GM12878 (cell line): ENCODE measurements around the gene TSEN54. TPM values are rescaled to one million over a fixed set of nuclear protein-coding genes. Genes with fewer than 3 reads are reported as not detected.

ENCODE experiments used
- ATAC-seq: fragments of 200-7000 bp; cut with Tn5 transposase; 3 replicates; pipeline ENCODE4 v1.9.1; 2020; ENCODE audit warnings: mild to moderate bottlenecking, moderate library complexity
- BruUV-seq: library from RNA; stranded (reverse); fragments of 400-500 nt; replicated peaks from 2 replicates; lab custom pipeline; 2021; lab: Mats Ljungman, UMichigan
- CTCF ChIA-PET: fragments of 300-600 bp; sonication (Branson Sonifier 250); formaldehyde crosslinking; extraction: SDS; loops from one replicate; lab custom pipeline; 2021; ENCODE audit warnings: inconsistent platforms; lab: Yijun Ruan, JAX
- POLR2A ChIA-PET: fragments of 350-600 bp; formaldehyde crosslinking; extraction: SDS; loops from one replicate; lab custom pipeline; 2021; ENCODE audit warnings: inconsistent platforms; lab: Charles Lee
- RAD21 ChIA-PET: fragments of 300-600 bp; sonication (Branson Sonifier 250); formaldehyde crosslinking; loops from one replicate; lab custom pipeline; 2023; ENCODE audit warnings: antibody characterized with exemption; ENCODE audit not compliant: unreplicated experiment; lab: Charles Lee
- SMC1A ChIA-PET: fragments of 300-600 bp; sonication (Branson Sonifier 250); formaldehyde crosslinking; loops from one replicate; lab custom pipeline; 2023; ENCODE audit not compliant: unreplicated experiment, uncharacterized antibody; lab: Charles Lee
- DNase-seq: peaks from one replicate; pipeline ENCODE4 v3.0.0-alpha.2; 2011; ENCODE audit warnings: low read depth, low spot score
- FAIRE-seq: peaks from 3 replicates; lab custom pipeline; 2011; peaks lifted over from hg19 to GRCh38; lab: Jason Lieb, UNC
- H2AFZ ChIP-seq: 2 replicates; pipeline ENCODE4 v1.6.0; 2011; ENCODE audit warnings: low read depth, low read length, control low read depth; ENCODE audit not compliant: control insufficient read depth
- H3K27ac ChIP-seq: 2 replicates; pipeline ENCODE4 v1.5.1; 2011; ENCODE audit warnings: control low read depth; ENCODE audit not compliant: control insufficient read depth, insufficient read depth
- H3K27me3 ChIP-seq, 2 experiments: replicated peaks in 1 of 2; 2 replicates each; pipeline versions ENCODE4 v1.6.0 to v1.6.1; 2011; ENCODE audit warnings: low read length in 1 of 2; ENCODE audit not compliant: control insufficient read depth in 2 of 2, insufficient read depth in 2 of 2
- H3K36me3 ChIP-seq, 2 experiments: 2 replicates each; pipeline ENCODE4 v1.5.1; 2011; ENCODE audit warnings: low read length in 1 of 2; ENCODE audit not compliant: control insufficient read depth in 2 of 2, insufficient read depth in 2 of 2
- H3K4me1 ChIP-seq: 2 replicates; pipeline ENCODE4 v1.6.1; 2011; ENCODE audit warnings: mild to moderate bottlenecking, low read length, moderate library complexity, mixed read lengths; ENCODE audit not compliant: control insufficient read depth, insufficient read depth
- H3K4me2 ChIP-seq: 2 replicates; pipeline ENCODE4 v1.6.0; 2011; ENCODE audit warnings: control low read depth; ENCODE audit not compliant: control insufficient read depth, insufficient read depth
- H3K4me3 ChIP-seq: fragments of 200-600 bp; sonication (generic); 2 replicates; pipeline ENCODE4 v1.5.1; 2016
- H3K79me2 ChIP-seq: 2 replicates; pipeline ENCODE4 v1.6.0; 2011; ENCODE audit warnings: low read length; ENCODE audit not compliant: control insufficient read depth, insufficient read depth
- H3K9ac ChIP-seq: 2 replicates; pipeline ENCODE4 v1.8.0; 2011; ENCODE audit warnings: low read length, control low read depth, mixed read lengths; ENCODE audit not compliant: control insufficient read depth, insufficient read depth
- H3K9me3 ChIP-seq: replicated peaks from 3 replicates; pipeline ENCODE4 v1.5.1; 2011; ENCODE audit warnings: mild to moderate bottlenecking, low read length; ENCODE audit not compliant: control insufficient read depth, insufficient read depth
- H4K20me1 ChIP-seq: 2 replicates; pipeline ENCODE4 v1.6.0; 2011; ENCODE audit not compliant: control insufficient read depth, insufficient read depth
- ETV6 ChIP-seq, 2 experiments: fragments of 450-650 bp in 1 of 2; IDR thresholded peaks in 1 of 2; conservative IDR thresholded peaks in 1 of 2; 2 replicates each; pipeline ENCODE4 v1.6.1; 2014; ENCODE audit warnings: antibody characterized with exemption in 1 of 2, borderline replicate concordance in 1 of 2, low read depth in 1 of 2, mild to moderate bottlenecking in 1 of 2, moderate library complexity in 1 of 2
- KAT2A ChIP-seq: conservative IDR thresholded peaks from 2 replicates; pipeline ENCODE4 v1.6.1; 2011; ENCODE audit warnings: low read depth, low read length; ENCODE audit not compliant: control insufficient read depth
- MYC ChIP-seq: IDR thresholded peaks from 2 replicates; pipeline ENCODE4 v1.6.1; 2011; ENCODE audit warnings: mild to moderate bottlenecking, low read length, moderate library complexity, inconsistent platforms; ENCODE audit not compliant: insufficient read depth, insufficient replicate concordance, insufficient read length, severe bottlenecking
- POU2F2 ChIP-seq: IDR thresholded peaks from 3 replicates; pipeline ENCODE4 v1.6.1; 2011; ENCODE audit warnings: low read depth, mild to moderate bottlenecking, low read length, borderline replicate concordance
- SIN3A ChIP-seq: IDR thresholded peaks from 2 replicates; pipeline ENCODE4 v1.6.1; 2012; ENCODE audit warnings: low read depth, low read length, improper control_type of control experiment
- TCF12 ChIP-seq: IDR thresholded peaks from 2 replicates; pipeline ENCODE4 v1.6.1; 2011; ENCODE audit warnings: low read depth, mild to moderate bottlenecking, low read length
- WGBS: methylation state at CpG from one replicate; pipeline ENCODE4 v1.1.6; 2016; ENCODE audit warnings: low lambda C conversion rate; ENCODE audit not compliant: insufficient replicate concordance, insufficient coverage; ENCODE audit errors: missing lambda C conversion rate; 5-methylcytosine and 5-hydroxymethylcytosine counted together
- in situ Hi-C: fragments of 300-500 bp; cut with MboI; formaldehyde crosslinking; loops from 9 replicates; pipeline ENCODE4 v1.14.3; 2018; ENCODE audit warnings: mixed read lengths
- intact Hi-C: fragments of 100-400 bp; cut with micrococcal nuclease; formaldehyde crosslinking; loops from one replicate; pipeline ENCODE4 v1.14.2; 2022; ENCODE audit not compliant: unreplicated experiment
- polyA plus RNA-seq, 11 experiments: library from polyadenylated mRNA; depleted of rRNA in 4 of 11; unstranded in 6 of 11; stranded (reverse) in 5 of 11; fragments of >200 nt; fragmentation: Nextera tagmentation in 4 of 11; fragmentation: Illumina TruSeq in 1 of 11; extraction: Ambion mirVana in 4 of 11; extraction: Trizol in 1 of 11; gene quantifications; 1 replicate in 1 of 11; 2 replicates in 10 of 11; pipeline versions ENCODE4 v1.2.1 to v1.2.3, GENCODE V29; 2011 to 2016; ENCODE audit warnings: inconsistent platforms in 2 of 11, missing spikeins in 2 of 11, low read depth in 1 of 11
- total RNA-seq, 4 experiments: library from RNA; depleted of rRNA in 3 of 4; stranded (reverse); fragments of >200 nt in 3 of 4; fragmentation: Illumina TruSeq in 1 of 4; extraction: Trizol in 1 of 4; gene quantifications; 2 replicates each; pipeline versions ENCODE4 v1.2.1 to v1.2.3, GENCODE V29; 2013 to 2021
- TF ChIP-seq, protein P1 (sequence below): fragments of 450-650 bp; IDR thresholded peaks from 2 replicates; pipeline ENCODE4 v1.6.1; 2016; ENCODE audit warnings: mild to moderate bottlenecking, moderate library complexity, borderline replicate concordance

The TSEN54 gene
- total and polyA plus RNA-seq, 10 of the 15 experiments (the other 5 are each of a cell fraction or from before 2014, with no cell fraction given), result 7.1 to 48.0 (median 41.1) TPM

DNA sequence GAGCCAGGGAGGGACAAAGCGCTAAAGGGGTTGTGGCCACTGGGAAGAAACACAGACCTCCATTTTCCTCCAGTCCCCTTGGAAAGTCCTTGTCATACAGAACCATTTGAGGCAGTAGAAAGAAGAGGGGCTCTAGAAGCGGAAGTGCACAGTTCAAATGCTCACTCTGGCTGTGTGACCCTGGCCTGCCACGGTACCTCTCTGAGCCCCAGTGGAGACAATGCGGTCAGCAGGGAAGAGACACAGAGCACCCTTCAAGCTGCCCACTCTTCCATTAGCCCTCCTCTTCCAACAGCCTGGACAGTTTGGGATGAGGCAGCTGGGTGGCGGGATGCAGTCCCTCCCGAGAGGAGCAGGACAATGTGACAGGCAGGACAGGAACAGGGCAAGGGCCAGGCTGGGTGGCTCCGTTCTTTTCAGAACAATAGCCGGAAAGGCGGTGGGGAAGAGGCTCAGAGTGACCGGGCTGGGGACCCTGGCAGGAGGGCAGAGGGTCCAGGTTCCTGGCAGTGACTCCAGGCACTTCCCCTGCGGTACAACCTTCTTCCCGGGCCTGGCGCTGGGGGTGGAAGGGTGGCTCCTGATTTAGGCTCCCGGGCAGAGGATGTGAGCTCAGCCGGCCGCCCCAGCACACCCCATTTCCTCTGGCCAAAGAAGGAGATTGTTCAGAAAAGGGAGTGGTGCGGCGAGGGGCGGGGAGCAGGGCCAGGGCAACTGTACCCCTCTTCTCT, 6.6 kb upstream of the TSEN54 start:
- H3K9ac ChIP-seq, result no peak overlapping the region
- POLR2A ChIA-PET, result no interaction called here
- no peaks in the 10 kb centered on the region for H3K9me3 ChIP-seq
- in situ Hi-C loops, result no loop called here
- no TSS peak for BruUV-seq
- CTCF ChIA-PET, result interaction anchor here (0.6 to 0.7 kb wide), 2 partner anchors 51 to 55 kb away, joined by 3 read pairs; no protein-coding TSS in a partner anchor
- H4K20me1 ChIP-seq, result no peaks in the 10 kb centered on the region
- H3K4me1 ChIP-seq, result no peaks in the 10 kb centered on the region
- intact Hi-C loops, result loop anchor here (10.0 kb wide), 1 partner anchor 245 kb away; the partner anchor contains the start of genes GGA3 and MRPS7
- RAD21 ChIA-PET, result no interaction called here
- H3K4me3 ChIP-seq, result no peak overlapping the region
- H3K4me2 ChIP-seq, result no peak overlapping the region
- H3K79me2 ChIP-seq, result no peaks in the 10 kb centered on the region
- no peak for FAIRE-seq
- no peak for ATAC-seq
- H3K27ac ChIP-seq, result no peak overlapping the region
- H3K27me3 ChIP-seq, result no peaks in the 10 kb centered on the region
- SMC1A ChIA-PET, result interaction anchor here (1.9 kb wide), 1 partner anchor 98 kb away, joined by 4 read pairs; no protein-coding TSS in a partner anchor
- no peak for DNase-seq
- WGBS, result 70% methylated on average over 19 of the region's 19 CpGs
- no peak overlapping the region for H2AFZ ChIP-seq
- TF ChIP-seq TCF12 (no peak), KAT2A (no peak), SIN3A (no peak), POU2F2 (no peak), MYC (no peak), ETV6 (conservative IDR thresholded peaks at IDR 0.05 in 1 of 2, IDR thresholded peaks at IDR 0.05 in 1 of 2; ENCODE audit: borderline replicate concordance in 1 of 2, low read depth in 1 of 2) (no peak)
- TF ChIP-seq, protein P1, sequence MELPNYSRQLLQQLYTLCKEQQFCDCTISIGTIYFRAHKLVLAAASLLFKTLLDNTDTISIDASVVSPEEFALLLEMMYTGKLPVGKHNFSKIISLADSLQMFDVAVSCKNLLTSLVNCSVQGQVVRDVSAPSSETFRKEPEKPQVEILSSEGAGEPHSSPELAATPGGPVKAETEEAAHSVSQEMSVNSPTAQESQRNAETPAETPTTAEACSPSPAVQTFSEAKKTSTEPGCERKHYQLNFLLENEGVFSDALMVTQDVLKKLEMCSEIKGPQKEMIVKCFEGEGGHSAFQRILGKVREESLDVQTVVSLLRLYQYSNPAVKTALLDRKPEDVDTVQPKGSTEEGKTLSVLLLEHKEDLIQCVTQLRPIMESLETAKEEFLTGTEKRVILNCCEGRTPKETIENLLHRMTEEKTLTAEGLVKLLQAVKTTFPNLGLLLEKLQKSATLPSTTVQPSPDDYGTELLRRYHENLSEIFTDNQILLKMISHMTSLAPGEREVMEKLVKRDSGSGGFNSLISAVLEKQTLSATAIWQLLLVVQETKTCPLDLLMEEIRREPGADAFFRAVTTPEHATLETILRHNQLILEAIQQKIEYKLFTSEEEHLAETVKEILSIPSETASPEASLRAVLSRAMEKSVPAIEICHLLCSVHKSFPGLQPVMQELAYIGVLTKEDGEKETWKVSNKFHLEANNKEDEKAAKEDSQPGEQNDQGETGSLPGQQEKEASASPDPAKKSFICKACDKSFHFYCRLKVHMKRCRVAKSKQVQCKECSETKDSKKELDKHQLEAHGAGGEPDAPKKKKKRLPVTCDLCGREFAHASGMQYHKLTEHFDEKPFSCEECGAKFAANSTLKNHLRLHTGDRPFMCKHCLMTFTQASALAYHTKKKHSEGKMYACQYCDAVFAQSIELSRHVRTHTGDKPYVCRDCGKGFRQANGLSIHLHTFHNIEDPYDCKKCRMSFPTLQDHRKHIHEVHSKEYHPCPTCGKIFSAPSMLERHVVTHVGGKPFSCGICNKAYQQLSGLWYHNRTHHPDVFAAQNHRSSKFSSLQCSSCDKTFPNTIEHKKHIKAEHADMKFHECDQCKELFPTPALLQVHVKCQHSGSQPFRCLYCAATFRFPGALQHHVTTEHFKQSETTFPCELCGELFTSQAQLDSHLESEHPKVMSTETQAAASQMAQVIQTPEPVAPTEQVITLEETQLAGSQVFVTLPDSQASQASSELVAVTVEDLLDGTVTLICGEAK, result no peak
- TF ChIP-seq, all 136 proteins: peak for 0
- H3K36me3 ChIP-seq, result no peaks in the 10 kb centered on the region; a peak in 1 of 4 replicates
